ENCODE measurements around the gene STEEP1. TPM values are rescaled to one million over a fixed set of nuclear protein-coding genes. Genes with fewer than 3 reads are reported as not detected.

STEEP1 gene
- total RNA-seq, 1 experiment from 2014 or later = 25.8 TPM

GRCh38 chrX:119607018-119607389 is 41.8 kb upstream of the STEEP1 start (continued):
- TF ChIP-seq ATF3 (CRISPR knock-in tag; conservative IDR thresholded peaks at IDR 0.05) (no peak), ZNF317 (CRISPR knock-in tag; IDR thresholded peaks at IDR 0.05; ENCODE audit: borderline replicate concordance, low read depth) (no peak)

DNA sequence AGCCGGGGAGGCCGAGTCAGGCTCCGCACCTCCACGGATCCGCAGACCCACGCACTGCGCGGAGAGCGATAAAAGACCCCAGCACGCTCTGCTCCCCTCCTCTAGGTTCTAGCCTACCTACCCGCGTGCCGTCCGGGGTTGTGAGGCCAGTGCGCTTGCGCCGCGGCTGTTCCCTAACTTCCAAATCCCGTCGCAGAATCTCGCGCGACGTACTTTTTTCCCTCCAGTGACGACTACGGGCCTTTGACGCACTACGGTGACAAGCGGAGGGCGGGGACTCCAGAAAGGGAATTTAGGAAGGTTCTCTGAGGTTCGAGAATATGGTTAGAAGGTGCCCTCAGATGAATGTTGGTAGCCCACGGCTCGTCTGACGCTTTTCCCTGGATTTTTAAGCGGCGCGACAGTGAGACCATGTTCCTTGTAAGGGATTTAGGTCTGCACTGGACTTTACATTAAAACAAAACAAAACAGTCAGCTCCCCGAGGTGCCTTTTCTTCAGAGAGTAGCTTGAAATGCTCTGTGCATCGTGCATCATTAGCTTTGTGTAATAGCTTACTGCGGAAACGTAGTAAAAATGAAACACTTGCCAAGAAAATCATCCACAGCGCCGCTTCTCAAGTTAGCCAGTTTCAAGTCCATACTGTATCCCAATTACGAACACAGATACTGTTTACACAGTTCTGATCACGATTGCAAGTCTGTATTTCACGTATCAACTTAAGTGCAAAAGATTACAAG is 41.2 kb upstream of the STEEP1 start, which contains the start of gene NKRF:
NKRF (minus strand) TSS at position 145 of the 738 bp plus-strand sequence.
- H3K9me3 Mint-ChIP-seq = no peaks in the 10 kb centered on the region
- DNase-seq (ENCODE audit: low spot score) = peak; percentile 85
- ATAC-seq = peak; percentile 77
- H3K4me1 Mint-ChIP-seq = peaks cover 20% of the 10 kb centered on the region
- H3K27ac Mint-ChIP-seq = peak within 1 kb of the TSS; percentile 86
- CTCF ChIA-PET = interaction anchor here (0.7 to 2.3 kb wide), 5 partner anchors 89 to 151 kb away, joined by 3 to 15 read pairs (median 5); no protein-coding TSS in a partner anchor
- peaks cover 35% of the 10 kb centered on the region for H3K27me3 Mint-ChIP-seq (ENCODE audit: low read depth)
- no peaks in the 10 kb centered on the region for H3K36me3 Mint-ChIP-seq
- no peak for TF ChIP-seq ELF4 (CRISPR knock-in tag; IDR thresholded peaks at IDR 0.05; ENCODE audit: low read depth)
- 0 out of 2 replicates have a peak, but pooled peaks have one; percentile 25 for TF ChIP-seq MYBL2 (CRISPR knock-in tag; IDR thresholded peaks at IDR 0.05)
- TF ChIP-seq MLX (CRISPR knock-in tag; IDR thresholded peaks at IDR 0.05) = no peak
- TF ChIP-seq USF1 (CRISPR knock-in tag; IDR thresholded peaks at IDR 0.05) = peak; percentile 27; the same call in 1 of the 2 replicates
- no peak for TF ChIP-seq SP1 (CRISPR knock-in tag; conservative IDR thresholded peaks at IDR 0.05)
- TF ChIP-seq SMAD3 (CRISPR knock-in tag; IDR thresholded peaks at IDR 0.05; ENCODE audit: borderline replicate concordance) = 0 out of 2 replicates have a peak, but pooled peaks have one; percentile 27
- no peak for TF ChIP-seq AFF4 (CRISPR knock-in tag; IDR thresholded peaks at IDR 0.05; ENCODE audit: borderline replicate concordance)
- TF ChIP-seq RORB (CRISPR knock-in tag; IDR thresholded peaks at IDR 0.05) = no peak
- TF ChIP-seq RELA (CRISPR knock-in tag; IDR thresholded peaks at IDR 0.05; ENCODE audit: borderline replicate concordance) = no peak
- peak; percentile 70 for TF ChIP-seq MAX (CRISPR knock-in tag; IDR thresholded peaks at IDR 0.05)
- 0 out of 2 replicates have a peak, but pooled peaks have one; percentile 32 for TF ChIP-seq JUN (CRISPR knock-in tag; IDR thresholded peaks at IDR 0.05)
- TF ChIP-seq KAT7 (CRISPR knock-in tag; IDR thresholded peaks at IDR 0.05; ENCODE audit: borderline replicate concordance) = no peak
- TF ChIP-seq ZNF121 (CRISPR knock-in tag; IDR thresholded peaks at IDR 0.05) = no peak
- POLR2A ChIA-PET = interaction anchor here (0.9 kb wide), 1 partner anchor 185 kb away, joined by 3 read pairs; the partner anchor contains the start of gene RPL39
- H3K4me3 Mint-ChIP-seq = peak within 1 kb of the TSS; percentile 81
